Cardiac fibroblast (primary cell): Measurements from ENCODE around the gene C1orf159.

Experiments used
- DNase-seq, 2 donors: peaks; one replicate each; pipeline versions ENCODE4 v3.0.0 to v3.0.0-alpha.2; 2010; ENCODE audit warnings: low read depth in 2 of 2
- H3K4me3 ChIP-seq, 2 donors: replicated peaks in 1 of 2; 1 replicate in 1 of 2; 2 replicates in 1 of 2; pipeline ENCODE4 v1.5.1; 2011; ENCODE audit warnings: low read depth in 2 of 2, low read length in 2 of 2, mild to moderate bottlenecking in 2 of 2, moderate library complexity in 1 of 2
- TF ChIP-seq, protein P1 (sequence below): IDR thresholded peaks from one replicate; pipeline ENCODE4 v1.5.1; 2011; ENCODE audit warnings: low read depth, mild to moderate bottlenecking, low read length, inconsistent platforms

The C1orf159 gene

DNA sequence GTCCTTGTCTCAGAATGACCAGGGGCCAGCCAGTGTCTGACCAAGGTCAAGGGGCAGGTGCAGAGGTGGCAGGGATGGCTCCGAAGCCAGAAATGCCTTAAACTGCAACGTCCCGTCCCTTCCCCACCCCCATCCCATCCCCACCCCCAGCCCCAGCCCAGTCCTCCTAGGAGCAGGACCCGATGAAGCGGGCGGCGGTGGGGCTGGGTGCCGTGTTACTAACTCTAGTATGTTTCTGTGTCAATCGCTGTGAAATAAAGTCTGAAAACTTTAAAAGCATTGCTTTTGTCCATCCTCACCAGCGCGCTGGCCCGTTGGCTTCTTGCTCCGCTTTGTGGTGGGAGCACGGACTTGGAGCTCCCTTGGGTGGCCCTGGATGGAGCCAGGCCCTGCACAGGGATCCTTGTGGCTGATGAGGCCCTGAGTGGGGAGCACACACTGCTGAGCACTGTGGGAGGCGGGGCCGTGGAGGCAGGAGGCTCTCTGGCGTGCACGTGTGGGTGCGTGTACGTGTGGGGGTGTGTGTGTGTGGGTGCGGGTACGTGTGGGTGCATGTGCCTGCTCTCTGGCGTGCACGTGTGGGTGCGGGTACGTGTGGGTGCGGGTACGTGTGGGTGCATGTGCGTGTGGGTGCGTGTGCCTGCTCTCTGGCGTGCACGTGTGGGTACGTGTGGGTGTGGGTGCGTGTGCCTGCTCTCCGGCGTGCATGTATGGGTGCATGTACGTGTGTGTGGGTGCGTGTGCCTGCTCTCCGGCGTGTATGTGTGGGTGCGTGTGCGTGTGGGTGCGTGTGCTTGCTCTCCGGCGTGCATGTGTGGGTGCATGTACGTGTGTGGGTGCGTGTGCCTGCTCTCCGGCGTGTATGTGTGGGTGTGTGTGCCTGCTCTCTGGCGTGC is 59.8 kb downstream of the C1orf159 start:
- TF ChIP-seq, protein P1, sequence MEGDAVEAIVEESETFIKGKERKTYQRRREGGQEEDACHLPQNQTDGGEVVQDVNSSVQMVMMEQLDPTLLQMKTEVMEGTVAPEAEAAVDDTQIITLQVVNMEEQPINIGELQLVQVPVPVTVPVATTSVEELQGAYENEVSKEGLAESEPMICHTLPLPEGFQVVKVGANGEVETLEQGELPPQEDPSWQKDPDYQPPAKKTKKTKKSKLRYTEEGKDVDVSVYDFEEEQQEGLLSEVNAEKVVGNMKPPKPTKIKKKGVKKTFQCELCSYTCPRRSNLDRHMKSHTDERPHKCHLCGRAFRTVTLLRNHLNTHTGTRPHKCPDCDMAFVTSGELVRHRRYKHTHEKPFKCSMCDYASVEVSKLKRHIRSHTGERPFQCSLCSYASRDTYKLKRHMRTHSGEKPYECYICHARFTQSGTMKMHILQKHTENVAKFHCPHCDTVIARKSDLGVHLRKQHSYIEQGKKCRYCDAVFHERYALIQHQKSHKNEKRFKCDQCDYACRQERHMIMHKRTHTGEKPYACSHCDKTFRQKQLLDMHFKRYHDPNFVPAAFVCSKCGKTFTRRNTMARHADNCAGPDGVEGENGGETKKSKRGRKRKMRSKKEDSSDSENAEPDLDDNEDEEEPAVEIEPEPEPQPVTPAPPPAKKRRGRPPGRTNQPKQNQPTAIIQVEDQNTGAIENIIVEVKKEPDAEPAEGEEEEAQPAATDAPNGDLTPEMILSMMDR: no peak
- no peak for DNase-seq
- H3K4me3 ChIP-seq: no peak overlapping the region

DNA sequence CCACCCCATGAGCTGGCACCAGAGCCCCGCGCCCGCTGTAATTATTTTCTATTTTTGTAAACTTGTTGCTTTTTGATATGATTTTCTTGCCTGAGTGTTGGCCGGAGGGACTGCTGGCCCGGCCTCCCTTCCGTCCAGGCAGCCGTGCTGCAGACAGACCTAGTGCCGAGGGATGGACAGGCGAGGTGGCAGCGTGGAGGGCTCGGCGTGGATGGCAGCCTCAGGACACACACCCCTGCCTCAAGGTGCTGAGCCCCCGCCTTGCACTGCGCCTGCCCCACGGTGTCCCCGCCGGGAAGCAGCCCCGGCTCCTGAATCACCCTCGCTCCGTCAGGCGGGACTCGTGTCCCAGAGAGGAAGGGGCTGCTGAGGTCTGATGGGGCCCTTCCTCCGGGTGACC is 60.9 kb downstream of the C1orf159 start:
- no peak for DNase-seq
- TF ChIP-seq, protein P1: no peak
- H3K4me3 ChIP-seq: no peak overlapping the region

DNA sequence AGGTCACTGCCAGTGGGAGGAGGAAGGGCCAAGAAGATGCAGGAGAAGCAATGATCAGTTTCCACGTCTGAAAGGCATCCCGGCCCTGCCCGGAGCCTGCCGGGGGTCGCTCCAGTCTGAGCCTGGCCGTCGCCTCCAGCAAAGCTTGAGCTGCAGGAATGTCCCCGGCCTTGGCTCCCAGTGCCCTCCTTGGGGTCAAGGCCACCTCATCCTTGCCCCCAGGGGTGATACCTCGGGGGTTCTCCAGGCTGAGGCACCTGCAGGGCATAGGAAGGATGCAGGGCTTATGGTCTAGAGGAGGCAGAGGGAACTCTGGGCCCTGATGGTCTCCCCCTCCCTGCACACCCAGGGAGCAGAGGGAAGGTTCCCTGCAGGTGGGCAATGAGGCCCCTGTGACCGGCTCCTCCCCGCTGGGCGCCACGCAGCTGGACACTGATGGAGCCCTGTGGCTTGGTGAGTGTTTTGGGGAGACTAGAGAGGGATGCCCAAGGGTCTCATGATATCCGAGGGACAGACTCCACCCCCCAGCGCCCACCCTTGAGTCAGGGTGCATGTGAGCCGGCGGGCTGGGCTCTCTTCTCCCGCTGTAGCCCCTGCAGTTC is 61.7 kb downstream of the C1orf159 start:
- no peak for DNase-seq
- H3K4me3 ChIP-seq: no peak overlapping the region
- TF ChIP-seq, protein P1: no peak

DNA sequence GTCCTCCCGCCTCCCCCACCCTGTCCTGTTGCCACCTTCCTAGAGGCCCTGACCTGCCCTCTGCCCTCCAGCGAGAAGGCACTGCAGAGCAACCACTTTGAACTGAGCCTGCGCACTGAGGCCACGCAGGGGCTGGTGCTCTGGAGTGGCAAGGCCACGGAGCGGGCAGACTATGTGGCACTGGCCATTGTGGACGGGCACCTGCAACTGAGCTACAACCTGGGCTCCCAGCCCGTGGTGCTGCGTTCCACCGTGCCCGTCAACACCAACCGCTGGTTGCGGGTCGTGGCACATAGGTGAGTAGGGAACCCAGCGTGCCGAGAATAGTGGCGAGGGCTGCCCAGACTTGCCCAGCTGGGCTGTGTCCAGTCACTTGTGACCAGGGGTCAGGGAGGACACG is 62.2 kb downstream of the C1orf159 start:
- no peak overlapping the region for H3K4me3 ChIP-seq
- no peak for DNase-seq
- TF ChIP-seq, protein P1: no peak

DNA sequence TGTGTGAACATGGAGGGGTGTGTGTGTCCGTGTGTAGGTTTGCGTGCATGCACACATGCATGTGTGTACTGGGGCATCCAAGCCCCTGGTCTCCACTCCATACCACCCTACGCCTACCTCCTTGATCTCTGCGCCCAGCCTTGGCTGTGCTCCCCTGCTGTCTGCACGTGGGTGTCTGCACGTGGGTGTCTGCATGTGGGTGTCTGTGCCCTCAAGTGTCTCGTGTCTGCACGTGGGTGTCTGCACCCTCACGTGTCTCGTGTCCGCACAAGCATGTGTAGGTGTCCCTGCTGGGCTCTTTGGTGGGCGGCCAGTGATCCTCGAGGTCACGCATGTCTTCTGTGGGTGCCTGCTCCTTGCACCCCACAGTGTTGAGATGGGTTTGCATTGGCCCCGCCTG is 62.9 kb downstream of the C1orf159 start:
- TF ChIP-seq, protein P1: no peak

DNA sequence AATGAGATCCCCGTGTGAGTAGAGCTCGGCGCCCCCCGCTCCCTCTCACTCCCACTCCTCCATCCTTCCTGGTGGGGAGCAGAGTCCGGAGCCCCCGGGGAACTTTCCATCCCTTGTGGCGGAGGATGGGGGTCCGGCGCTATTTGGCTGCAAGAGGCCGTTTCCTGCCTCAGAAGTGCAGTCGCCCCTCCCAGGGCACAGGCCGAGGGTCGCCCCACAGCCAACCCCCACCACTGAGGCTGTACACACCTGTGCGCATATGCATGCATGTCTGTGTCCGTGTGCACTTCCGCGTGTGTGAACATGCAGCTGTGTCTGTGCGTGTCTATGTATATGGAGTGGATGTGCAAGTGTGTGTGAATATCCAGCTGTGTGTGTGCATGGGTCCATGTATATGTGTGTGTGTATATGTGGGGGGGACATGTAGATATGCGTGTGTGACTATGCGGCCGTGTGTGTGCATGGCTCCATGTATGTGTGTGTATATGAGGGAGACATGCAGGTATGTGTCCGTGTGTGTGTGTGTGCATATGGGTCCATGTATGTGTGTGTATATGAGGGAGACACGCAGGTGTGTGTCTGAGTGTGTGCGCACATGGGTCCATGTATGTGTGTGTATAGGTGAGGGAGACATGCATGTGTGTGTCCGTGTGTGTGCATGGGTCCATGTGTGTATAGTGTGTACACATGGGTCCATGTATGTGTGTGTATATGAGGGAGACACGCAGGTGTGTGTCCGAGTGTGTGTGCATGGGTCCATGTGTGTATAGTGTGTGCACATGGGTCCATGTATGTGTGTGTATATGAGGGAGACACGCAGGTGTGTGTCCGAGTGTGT is 63.7 kb downstream of the C1orf159 start:
- DNase-seq: no peak
- H3K4me3 ChIP-seq: no peak overlapping the region
- TF ChIP-seq, protein P1: no peak

More for the DNA sequence above, 62.9 kb downstream of the C1orf159 start:
- no peak overlapping the region for H3K4me3 ChIP-seq
- DNase-seq: no peak
